NK-92 treated with Interleukin-12 subunit alpha and Interleukin-12 subunit beta, amount 100 ng/mL, for 24 hours (cell line): ENCODE measurements around the gene TMEM17.
"Not testable (repeated sequence)": the region's sequence is repeated elsewhere in the genome, so short reads cannot be mapped to it uniquely, and the experiment has no call there.

Source experiments
- DNase-seq: peaks from one replicate; lab custom pipeline; 2025; lab: John Stamatoyannopoulos, UW

Gene TMEM17

DNA sequence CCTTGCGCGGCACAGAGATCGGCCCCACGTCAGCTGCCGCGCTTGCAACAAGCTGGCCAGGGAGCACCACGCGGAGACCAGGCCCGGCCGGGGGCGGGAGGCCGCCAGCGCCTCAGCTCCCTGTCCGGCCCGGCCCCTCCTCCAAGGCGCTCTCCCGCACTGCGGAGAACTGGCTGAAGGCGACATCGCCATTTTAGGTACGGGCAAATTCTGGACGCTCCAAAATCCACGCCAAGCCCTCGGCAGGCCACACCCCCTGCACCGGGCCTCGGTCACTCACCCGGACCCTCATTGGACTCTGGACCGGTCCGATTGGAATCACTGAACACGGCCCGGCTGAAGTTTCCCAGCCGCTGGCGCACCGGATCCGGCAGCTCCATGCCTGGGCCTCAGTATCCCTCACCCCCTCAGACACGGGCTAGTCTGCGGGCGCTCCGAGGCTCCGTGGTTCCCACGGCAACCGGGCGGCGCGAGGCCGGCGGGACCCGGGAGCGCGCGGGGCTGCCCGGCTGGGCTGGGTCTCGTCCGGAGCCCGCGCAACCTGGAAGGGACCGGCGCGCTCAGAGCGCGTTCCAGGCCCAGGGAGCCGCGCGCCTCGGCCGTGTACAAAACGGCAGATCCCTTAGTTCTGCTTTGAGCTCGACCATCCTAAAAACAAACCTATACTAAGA is at the start of gene TMEM17:
TSS of gene TMEM17 (minus strand) at position 446 of the 671 bp plus-strand sequence. CDS start at position 380, 66 bp downstream.
- no peak for DNase-seq

DNA sequence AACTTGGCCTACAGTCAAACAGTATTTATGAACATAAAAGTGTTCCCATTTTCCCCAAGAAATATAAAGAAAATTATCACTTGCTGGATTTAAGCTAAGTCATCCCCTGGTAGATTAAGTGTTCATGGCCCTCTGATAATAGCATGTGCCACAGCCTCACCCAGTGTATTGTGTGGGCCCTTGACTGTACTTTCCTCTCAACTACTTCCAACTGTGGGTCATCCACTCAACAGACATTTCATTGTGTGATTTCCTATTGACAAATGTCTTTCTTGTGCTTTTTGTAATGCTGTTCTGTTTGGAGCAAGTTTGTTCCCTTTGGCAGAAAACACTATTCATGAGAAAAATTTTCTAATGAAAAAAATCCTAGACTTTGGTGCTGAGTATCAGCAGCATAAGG is 48.4 kb upstream of the TMEM17 start:
- DNase-seq: no peak

GRCh38 chr2:62550461-62550860 is 44.5 kb upstream of the TMEM17 start:
- no peak for DNase-seq

DNA sequence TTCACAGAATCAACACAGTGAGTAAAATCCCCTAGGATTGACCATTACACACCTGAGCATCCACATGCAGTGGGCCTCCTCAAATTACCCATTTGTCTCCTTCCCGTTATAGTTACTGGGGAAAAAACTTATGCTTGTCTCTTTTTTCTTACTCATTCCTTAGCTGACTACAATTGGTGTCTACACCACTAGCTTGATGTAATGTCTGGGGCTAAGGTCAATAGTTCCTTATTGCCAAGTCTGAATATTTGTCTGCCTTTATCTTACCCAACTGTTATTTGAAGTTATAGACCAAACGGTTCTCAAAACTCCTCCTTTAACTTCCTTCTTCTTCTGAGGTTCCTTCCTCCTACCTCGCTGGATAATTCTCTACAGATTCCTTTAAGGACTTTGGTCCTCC is 41.9 kb upstream of the TMEM17 start:
- no peak for DNase-seq

GRCh38 chr2:62545261-62545660 is 39.3 kb upstream of the TMEM17 start:
- no peak for DNase-seq

DNA sequence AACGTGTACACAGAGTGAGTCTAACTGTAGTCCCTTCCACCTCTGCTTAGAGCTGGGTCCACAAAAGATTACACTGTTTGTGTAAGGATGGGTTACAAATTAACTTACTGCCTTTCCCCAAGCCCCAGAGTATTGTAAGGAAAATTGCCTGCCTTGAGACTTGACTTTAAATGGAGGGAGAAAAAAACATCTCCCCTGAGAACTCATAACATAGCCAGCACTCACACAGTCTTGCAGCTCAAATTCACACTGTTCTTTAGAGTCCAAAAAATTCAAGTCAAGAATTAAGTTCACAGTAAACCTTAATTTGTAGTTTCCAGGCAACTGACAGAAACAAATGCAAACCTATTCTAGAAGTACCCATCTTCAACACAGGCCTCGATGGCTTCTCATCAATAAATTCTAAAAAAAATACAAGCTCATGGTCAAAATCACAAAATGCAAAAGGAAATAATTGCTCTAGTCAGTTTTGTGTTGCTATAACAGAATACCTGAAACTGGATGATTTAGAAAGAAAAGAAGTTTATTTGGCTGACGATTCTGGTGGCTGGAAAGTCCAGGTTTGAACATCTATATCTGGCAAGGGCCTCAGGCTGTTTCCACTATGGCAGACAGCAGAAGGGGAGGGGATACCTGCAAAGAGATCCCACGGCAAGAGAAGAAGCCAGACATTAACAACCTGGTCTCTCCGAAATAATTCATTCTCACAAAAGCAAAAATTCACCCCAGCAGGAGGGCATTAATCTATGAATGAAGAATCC is 34.6 kb upstream of the TMEM17 start:
- DNase-seq: no peak

DNA sequence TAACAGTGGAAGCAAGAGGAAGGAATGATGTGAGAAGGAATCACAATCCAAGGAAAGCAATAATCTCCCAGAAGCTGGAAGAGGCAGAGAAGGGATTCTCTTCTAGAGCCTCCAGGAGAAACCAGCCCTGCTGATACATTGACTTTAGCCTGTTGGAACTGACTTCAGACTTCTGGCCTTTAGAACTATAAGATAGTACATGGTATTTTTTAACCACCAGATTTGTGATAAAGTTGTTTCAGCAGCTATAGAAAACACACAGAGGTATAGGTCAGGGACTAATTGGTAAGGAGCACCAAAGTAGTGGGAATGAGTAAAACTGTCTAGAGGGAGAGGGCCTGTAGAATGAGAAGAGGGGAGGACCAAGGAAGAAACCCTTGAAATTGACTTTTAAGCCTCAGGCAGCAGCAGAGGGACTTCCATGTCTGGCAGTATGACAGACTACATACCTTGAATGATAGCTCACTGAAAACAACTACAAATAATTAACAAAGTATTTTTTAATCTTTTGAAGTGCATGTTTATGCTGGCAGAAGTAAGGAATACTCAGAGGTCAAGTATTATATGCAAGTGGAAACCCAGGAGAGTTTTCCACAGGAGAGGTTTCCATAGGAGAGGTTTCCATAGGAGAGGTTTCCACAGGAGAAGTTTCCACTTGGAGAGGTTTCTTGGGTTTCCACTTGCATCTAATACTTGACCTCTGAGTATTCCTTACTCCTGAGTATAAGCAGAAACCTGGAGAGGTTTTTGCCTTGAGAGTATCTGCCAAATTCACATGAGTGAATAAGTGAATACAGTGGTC is 33.8 kb upstream of the TMEM17 start:
- DNase-seq: no peak

DNA sequence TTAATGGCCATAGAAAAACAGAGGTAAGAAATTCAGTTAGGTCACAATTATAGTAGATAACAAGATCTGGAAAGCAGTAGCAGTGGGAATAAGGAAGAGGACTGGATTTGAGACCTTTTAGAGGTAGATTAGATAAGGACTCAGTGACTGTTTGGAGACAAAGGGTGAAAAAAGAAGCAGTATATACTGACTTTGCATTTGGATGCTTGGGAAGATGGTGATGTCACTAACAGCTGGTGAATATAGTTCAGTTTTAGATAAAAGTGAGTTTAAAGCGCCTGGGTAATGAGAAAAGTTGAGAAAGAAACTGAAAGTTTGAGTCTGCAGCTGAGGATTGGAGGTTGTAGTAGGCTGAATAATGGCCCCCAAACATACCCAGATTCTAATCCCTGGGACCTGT is 32.8 kb upstream of the TMEM17 start:
- DNase-seq: no peak

DNA sequence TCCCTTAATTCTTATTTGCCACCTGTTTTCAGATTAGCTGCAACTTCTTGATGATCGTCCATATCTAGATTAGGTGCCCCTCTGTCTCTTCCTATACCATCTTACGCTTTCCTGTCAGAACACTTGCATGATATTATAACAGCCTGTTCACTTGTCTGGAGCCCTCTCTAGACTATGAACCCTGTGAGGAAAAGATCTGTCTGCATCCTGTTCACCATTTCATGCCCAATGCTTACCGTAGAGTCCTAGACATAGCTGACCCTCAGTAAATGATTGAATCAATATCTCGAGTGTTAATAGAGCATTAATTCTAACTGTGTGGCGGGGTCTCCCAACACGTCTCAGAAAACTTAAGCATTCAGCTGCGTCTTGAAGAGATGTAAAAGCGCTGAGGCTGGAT is 31.8 kb upstream of the TMEM17 start:
- no peak for DNase-seq

DNA sequence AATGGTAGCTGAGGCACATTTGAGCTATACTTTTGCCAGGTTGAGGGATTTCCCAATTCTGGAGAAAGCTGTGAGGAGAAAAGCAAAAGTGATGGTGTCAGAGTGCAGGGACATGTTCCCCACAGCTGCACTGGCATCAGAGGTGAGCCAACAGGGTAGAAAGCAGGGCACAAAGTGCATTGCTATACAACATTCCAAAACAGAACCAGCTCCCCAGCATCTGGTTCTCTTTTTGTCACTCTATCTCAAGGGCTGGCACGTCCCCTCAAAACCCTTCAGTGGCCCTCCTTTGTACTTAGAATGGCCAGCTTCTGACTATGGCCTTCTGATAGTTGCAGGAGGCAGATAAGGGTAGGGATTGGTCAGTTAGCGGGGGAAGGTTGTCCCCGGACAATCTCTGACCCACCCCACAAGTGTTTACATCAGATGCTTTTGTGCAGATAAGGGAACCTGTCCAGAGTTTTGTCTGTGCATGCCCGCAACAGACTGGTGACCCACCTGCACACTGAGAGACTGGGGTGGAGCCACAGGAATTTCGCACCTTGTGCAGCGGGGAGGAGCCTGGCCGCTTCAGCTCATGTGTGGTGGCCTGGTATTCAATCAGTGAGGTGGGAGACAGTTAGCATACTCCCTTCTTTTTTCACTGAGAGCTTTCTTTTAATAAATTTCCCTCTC is 31.0 kb upstream of the TMEM17 start:
- DNase-seq: no peak

- not testable (repeated sequence) for DNase-seq
These were observed 29.5 kb upstream of the TMEM17 start for GRCh38 chr2:62535521-62535920.

GRCh38 chr2:62531594-62531993 is 25.6 kb upstream of the TMEM17 start:
- DNase-seq: no peak

DNA sequence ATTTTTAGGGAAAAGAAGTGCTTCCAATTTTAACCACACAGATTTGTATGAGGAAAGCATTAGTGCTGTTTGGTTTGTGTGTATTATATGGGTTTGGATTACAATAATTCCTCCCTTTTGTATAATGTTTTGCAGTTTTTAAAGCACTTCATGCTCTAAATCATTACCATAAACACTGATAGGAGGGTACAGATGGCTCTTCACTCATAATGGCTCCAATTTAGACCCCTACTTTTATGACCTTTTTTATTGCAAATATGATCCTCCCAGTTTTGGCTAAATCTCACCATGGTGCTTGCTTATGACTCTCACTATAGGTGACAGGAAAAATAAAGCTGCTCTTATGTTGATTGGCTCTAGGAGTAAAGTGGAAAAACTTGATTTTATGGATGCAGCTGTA is 23.8 kb upstream of the TMEM17 start:
- DNase-seq: no peak

DNA sequence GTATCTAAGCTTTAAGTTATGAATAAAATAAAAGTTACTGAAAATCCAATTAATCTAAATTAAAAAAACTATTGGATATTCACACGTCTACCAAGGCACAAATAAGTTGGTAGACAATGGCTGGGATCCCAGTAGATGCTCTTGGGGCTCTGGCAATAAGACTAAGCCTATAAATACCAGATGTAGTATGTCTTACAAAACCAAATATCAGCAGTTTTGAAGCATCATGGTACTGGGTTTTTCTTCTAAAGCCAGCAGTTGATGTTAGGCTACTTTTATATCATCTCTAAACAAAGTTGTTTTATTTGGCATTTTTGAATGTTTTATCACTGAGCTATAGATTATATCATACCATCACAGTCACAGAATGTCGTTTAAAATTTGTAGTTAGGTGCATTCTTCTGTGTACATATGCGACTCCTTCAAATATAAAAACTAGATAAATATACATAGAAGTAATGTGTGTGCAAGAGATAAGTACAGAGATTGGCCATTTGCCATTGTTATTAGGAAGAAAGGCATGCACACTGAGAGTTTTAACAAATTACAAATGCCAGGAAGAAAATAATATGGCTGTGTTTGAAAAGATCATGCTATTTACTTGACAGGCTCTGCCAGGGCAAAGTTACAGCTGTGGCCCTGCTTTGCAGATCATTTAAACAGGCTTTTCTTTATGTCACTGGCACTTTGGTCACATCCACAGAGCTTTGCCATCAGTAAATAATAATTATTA is 21.6 kb upstream of the TMEM17 start:
- DNase-seq: no peak

DNA sequence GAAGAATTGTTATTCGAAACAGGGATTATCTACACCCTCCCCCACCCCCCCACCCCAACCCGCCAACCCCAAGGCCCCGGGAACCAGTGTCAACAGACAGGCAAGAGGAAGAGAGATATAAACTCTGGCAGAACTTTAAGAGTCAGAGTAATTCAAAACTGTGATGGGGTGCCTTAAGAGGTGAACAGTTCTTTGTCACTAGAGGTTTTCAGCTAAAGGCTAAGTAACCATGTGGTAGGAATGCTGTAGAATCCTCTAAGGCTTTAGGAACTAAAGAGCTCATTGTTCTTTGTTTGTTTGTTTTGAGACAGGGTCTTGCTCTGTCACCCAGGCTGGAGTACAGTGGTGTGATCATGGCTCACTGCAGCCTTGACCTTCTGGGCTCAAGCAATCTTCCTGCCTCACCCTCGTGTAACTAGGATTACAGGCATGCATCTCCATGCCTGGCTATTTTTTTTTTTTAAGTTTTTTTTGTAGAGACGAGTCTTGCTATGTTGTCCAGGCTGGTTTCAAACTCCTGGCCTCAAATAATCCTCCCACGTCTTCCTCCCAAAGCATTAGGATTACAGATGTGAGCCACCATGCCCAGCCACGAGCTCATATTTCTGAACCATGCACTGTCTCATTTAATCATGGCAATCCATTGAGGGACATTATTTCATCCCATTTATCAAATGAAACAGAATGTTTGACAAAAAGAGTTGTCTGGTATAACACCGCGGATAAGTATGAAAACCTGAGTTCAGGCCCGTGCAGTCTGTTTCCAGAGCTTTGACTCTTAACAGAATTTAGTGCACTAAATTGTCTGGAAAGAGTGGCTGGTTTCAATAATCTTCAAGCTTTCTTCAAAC is 20.8 kb upstream of the TMEM17 start:
- DNase-seq: no peak

DNA sequence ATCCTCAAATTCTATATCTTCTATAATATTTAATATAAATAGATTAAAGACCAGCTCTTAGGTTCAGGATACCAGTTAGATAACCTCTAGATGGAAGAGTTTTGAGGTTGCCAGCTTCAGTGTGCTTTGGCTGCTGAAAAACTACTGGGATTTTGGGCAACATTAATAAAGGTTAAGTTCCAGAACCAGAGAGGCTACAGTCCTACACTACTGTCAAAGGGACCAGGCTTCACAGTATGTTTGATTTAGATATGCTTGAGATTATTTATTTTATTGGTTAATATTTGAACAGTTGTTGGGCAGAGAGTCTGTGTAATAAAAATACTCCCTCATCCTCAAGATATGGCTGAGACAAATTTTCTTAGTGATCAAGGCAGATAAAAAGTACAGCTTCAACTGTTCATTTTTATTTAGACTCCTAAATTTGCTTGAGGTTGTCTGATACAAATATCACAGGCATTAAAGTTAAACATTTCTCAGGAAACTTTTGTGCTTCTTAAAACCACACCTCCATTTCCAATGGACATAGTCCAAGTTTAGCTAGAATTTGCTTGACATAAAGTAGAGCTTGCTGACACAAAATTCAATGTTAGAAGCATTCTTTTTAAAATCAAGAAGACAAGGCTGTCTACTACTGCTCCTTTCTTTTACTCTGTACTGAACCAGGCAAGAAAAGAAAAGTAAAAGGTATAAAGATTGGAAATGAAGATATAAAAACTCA is 19.7 kb upstream of the TMEM17 start:
- no peak for DNase-seq

GRCh38 chr2:62524293-62524941 is 18.4 kb upstream of the TMEM17 start:
- no peak for DNase-seq

- not testable (repeated sequence) for DNase-seq
These were observed 15.1 kb upstream of the TMEM17 start for GRCh38 chr2:62521061-62521460.

- DNase-seq: no peak
These were observed 6.4 kb upstream of the TMEM17 start for GRCh38 chr2:62512384-62512783.
